PFSK-1 (cell line): Measurements from ENCODE around the gene LONP2.

ENCODE experiments used
- POLR2AphosphoS5 ChIP-seq: IDR thresholded peaks from 2 replicates; pipeline ENCODE4 v1.6.1; 2012; ENCODE audit warnings: low read depth, mild to moderate bottlenecking, control low read depth, low read length, moderate library complexity
- REST ChIP-seq, 2 experiments: IDR thresholded peaks; 2 replicates each; pipeline versions ENCODE4 v1.6.1 to v1.8.0; 2011 to 2012; ENCODE audit warnings: low read depth in 2 of 2, low read length in 2 of 2, control low read depth in 1 of 2, inconsistent platforms in 1 of 2, mild to moderate bottlenecking in 1 of 2, moderate library complexity in 1 of 2; ENCODE audit not compliant: insufficient read depth in 1 of 2
- SIN3A ChIP-seq: IDR thresholded peaks from 2 replicates; pipeline ENCODE4 v1.6.1; 2012; ENCODE audit warnings: mild to moderate bottlenecking, low read length, moderate library complexity, borderline replicate concordance; ENCODE audit not compliant: insufficient read depth
- TAF1 ChIP-seq: IDR thresholded peaks from 2 replicates; pipeline ENCODE4 v1.6.1; 2012; ENCODE audit warnings: low read length, control low read depth, borderline replicate concordance; ENCODE audit not compliant: insufficient read depth

DNA sequence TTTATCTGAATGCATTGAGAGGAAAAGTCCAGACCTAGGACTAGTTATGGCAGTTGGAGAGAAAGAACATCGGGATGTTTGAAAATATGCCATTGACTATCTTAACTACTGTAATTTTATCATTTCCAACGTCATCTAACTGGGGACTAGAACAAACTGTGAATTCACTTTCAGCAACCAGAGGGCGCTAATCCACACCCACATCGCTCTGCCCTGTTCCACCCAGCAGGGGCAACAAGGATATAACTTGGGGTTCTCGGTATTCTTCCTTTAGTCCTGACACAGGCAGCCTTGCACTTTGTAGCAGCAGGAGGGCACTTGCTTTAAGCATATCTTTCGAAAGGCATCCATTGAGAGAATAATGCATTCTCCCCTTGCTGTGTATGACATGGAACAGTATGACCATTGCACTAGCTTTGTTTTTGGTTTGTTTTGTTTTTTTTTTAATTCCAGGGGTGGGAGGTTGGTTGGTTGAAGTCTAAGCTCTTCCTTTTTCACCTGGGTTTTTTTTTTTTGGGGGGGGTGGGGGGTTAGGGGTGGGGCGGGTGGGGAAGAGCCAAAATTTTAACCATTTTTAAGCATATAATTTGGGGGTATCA lies 109.6 kb downstream of the LONP2 start:
- no peak for TF ChIP-seq SIN3A
- no peak for TF ChIP-seq REST (IDR thresholded peaks at IDR 0.05; ENCODE audit: insufficient read depth in 1 of 2, low read depth in 2 of 2, low read length in 2 of 2)
- no peak for TF ChIP-seq POLR2AphosphoS5
- TF ChIP-seq TAF1 = no peak
